DOHH2 (cell line): ENCODE results near the gene ACOT12.
"Not testable (repeated sequence)": the region's sequence is repeated elsewhere in the genome, so short reads cannot be mapped to it uniquely, and the experiment has no call there.

Experiments used
- H3F3A ChIP-seq: fragments of 200-600 bp; sonication (generic), shearing (Covaris generic); 2 replicates; pipeline ENCODE4 v1.6.0; 2016; ENCODE audit warnings: antibody characterized with exemption, mild to moderate bottlenecking; ENCODE audit not compliant: control insufficient read depth, insufficient read depth
- H3K27ac ChIP-seq: fragments of 200-600 bp; sonication (generic); 2 replicates; pipeline ENCODE4 v1.5.1; 2014; ENCODE audit warnings: low read depth, mild to moderate bottlenecking, low read length, moderate library complexity
- H3K27me3 ChIP-seq: fragments of 200-600 bp; sonication (generic); 2 replicates; pipeline ENCODE4 v1.6.1; 2014; ENCODE audit warnings: mild to moderate bottlenecking, low read length, mixed read lengths; ENCODE audit not compliant: control insufficient read depth
- H3K36me3 ChIP-seq: fragments of 200-600 bp; sonication (generic); 2 replicates; pipeline ENCODE4 v1.6.1; 2014; ENCODE audit warnings: mild to moderate bottlenecking, low read length, moderate library complexity, mixed read lengths; ENCODE audit not compliant: control insufficient read depth
- H3K4me1 ChIP-seq: fragments of 200-600 bp; sonication (generic); 2 replicates; pipeline ENCODE4 v1.6.1; 2014; ENCODE audit warnings: mild to moderate bottlenecking, low read length, mixed read lengths; ENCODE audit not compliant: control insufficient read depth
- H3K4me2 ChIP-seq: fragments of 200-600 bp; sonication (generic); 2 replicates; pipeline ENCODE4 v1.6.0; 2014; ENCODE audit warnings: mild to moderate bottlenecking, low read length, moderate library complexity
- H3K4me3 ChIP-seq: fragments of 200-600 bp; sonication (generic); 2 replicates; pipeline ENCODE4 v1.5.1; 2014; ENCODE audit warnings: mild to moderate bottlenecking, low read length, mixed read lengths
- H3K79me2 ChIP-seq: fragments of 200-600 bp; sonication (generic); 2 replicates; pipeline ENCODE4 v1.6.1; 2014; ENCODE audit warnings: mild to moderate bottlenecking, low read length, mixed read lengths; ENCODE audit not compliant: control insufficient read depth
- H3K9me2 ChIP-seq: fragments of 200-600 bp; sonication (generic); replicated peaks from 2 replicates; pipeline ENCODE4 v1.6.1; 2014; ENCODE audit warnings: mild to moderate bottlenecking, low read length, mixed read lengths; ENCODE audit not compliant: control insufficient read depth
- H3K9me3 ChIP-seq: fragments of 200-600 bp; sonication (generic); 2 replicates; pipeline ENCODE4 v1.6.1; 2014; ENCODE audit warnings: antibody characterized with exemption, low read length, mixed read lengths; ENCODE audit not compliant: control insufficient read depth, insufficient read depth
- H4K20me1 ChIP-seq: fragments of 200-600 bp; sonication (generic); 2 replicates; pipeline ENCODE4 v1.6.0; 2014; ENCODE audit warnings: low read depth, mild to moderate bottlenecking, antibody characterized with exemption, low read length, moderate library complexity; ENCODE audit not compliant: control insufficient read depth, insufficient read depth
- CTCF ChIP-seq: fragments of 200-600 bp; sonication (generic); IDR thresholded peaks from one replicate; pipeline ENCODE4 v1.5.1; 2014; ENCODE audit warnings: antibody characterized with exemption, mild to moderate bottlenecking, low read depth, low read length; ENCODE audit not compliant: poor library complexity, severe bottlenecking
- EZH2phosphoT487 ChIP-seq: fragments of 200-600 bp; sonication (generic); IDR thresholded peaks from 2 replicates; pipeline ENCODE4 v1.6.1; 2017; ENCODE audit warnings: borderline replicate concordance, mild to moderate bottlenecking, antibody characterized with exemption, low read length, moderate library complexity, mixed read lengths

Gene ACOT12

GRCh38 chr5:81345411-81346003, 48.4 kb downstream of the ACOT12 start:
- Histone ChIP-seq H3K9me3 (no peaks in the 10 kb centered on the region), H3K4me3 (no peak overlapping the region)
- TF ChIP-seq EZH2phosphoT487: no peak

GRCh38 chr5:81344736-81345135, 49.2 kb downstream of the ACOT12 start:
- Histone ChIP-seq H3K4me1 (no peaks in the 10 kb centered on the region), H4K20me1 (no peaks in the 10 kb centered on the region), H3K4me2 (no peak overlapping the region), H3K36me3 (no peaks in the 10 kb centered on the region), H3K4me3 (no peak overlapping the region), H3K9me3 (no peaks in the 10 kb centered on the region), H3K27ac (no peak overlapping the region), H3F3A (no peaks in the 10 kb centered on the region), H3K27me3 (no peaks in the 10 kb centered on the region), H3K79me2 (no peaks in the 10 kb centered on the region), H3K9me2 (no peaks in the 10 kb centered on the region)
- no peak for TF ChIP-seq CTCF
- no peak for TF ChIP-seq EZH2phosphoT487

More at GRCh38 chr5:81345411-81346003, 48.4 kb downstream of the ACOT12 start:
- no peaks in the 10 kb centered on the region for H3K36me3 ChIP-seq
- H4K20me1 ChIP-seq: no peaks in the 10 kb centered on the region
- H3K4me1 ChIP-seq: no peaks in the 10 kb centered on the region
- H3K9me2 ChIP-seq: no peaks in the 10 kb centered on the region
- H3K27ac ChIP-seq: no peak overlapping the region
- no peaks in the 10 kb centered on the region for H3K27me3 ChIP-seq
- no peaks in the 10 kb centered on the region for H3K79me2 ChIP-seq
- H3K4me2 ChIP-seq: no peak overlapping the region
- H3F3A ChIP-seq: no peaks in the 10 kb centered on the region

- not testable (repeated sequence) for H3K9me3 ChIP-seq, H3F3A ChIP-seq, H4K20me1 ChIP-seq, H3K27me3 ChIP-seq, H3K4me2 ChIP-seq, H3K4me1 ChIP-seq, H3K4me3 ChIP-seq, H3K9me2 ChIP-seq, H3K36me3 ChIP-seq, H3K27ac ChIP-seq, H3K79me2 ChIP-seq
Observed at GRCh38 chr5:81338213-81338612, 55.7 kb downstream of the ACOT12 start.

- no peak for TF ChIP-seq CTCF
- TF ChIP-seq EZH2phosphoT487: no peak
- H3K9me2 ChIP-seq: no peaks in the 10 kb centered on the region
- H3K27ac ChIP-seq: no peak overlapping the region
- H3K27me3 ChIP-seq: no peaks in the 10 kb centered on the region
- no peak overlapping the region for H3K4me2 ChIP-seq
- no peaks in the 10 kb centered on the region for H3K9me3 ChIP-seq
- no peaks in the 10 kb centered on the region for H4K20me1 ChIP-seq
- H3F3A ChIP-seq: no peaks in the 10 kb centered on the region
- H3K4me1 ChIP-seq: no peaks in the 10 kb centered on the region
- no peak overlapping the region for H3K4me3 ChIP-seq
- H3K79me2 ChIP-seq: no peaks in the 10 kb centered on the region
- H3K36me3 ChIP-seq: no peaks in the 10 kb centered on the region
Observed at GRCh38 chr5:81337803-81338202, 56.1 kb downstream of the ACOT12 start.
